ENCODE data around the gene UGT1A1.

The UGT1A1 gene

DNA sequence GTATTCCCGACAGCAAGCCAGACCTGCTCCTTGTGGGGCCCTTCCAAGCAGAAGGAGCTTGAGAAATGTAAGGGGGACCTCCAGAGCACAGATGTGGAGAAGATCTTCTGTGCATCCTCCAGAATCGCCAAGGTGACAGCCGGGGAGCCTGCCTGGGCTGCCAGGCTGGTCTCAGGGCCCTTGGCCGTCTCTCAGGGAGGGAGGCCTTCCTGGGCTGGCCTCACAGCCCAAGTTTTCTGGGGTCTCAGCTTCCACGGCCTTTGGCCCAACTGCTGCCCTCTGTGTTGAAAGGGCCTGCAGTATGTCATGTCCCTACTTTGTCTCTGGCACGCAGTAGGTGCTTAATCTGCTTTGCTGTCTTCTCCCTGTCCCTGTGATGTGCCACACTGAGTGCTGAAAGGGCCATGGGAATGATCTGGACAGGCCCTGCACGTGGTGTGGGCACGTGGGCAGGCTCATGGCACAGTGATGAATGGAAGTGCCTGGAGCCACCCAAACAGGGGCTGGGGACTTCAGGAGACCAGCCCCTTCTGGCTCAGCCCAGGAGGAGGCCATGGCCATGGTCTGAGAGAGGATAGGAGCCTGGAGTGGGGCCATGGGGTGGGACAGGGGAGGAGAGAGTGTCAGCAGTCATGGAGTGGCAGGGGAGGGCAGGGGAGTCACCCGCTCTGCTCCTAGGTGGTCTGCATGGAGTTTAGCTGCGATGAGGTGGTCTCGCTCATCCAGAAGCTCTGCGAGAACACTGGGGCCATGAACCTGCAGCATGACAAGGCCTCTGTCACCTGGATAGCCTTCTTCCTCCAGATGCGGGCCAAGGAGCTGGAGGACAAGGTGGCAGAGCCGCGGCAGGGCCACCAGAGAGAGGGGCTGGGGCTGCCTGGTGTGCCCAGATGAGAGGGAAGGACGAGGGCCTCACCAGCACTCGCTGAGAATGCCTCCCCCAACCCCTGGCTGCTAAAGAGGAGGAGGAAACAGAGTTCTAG, 58.9 kb downstream of the UGT1A1 start:
- DNase-seq: no peak

DNA sequence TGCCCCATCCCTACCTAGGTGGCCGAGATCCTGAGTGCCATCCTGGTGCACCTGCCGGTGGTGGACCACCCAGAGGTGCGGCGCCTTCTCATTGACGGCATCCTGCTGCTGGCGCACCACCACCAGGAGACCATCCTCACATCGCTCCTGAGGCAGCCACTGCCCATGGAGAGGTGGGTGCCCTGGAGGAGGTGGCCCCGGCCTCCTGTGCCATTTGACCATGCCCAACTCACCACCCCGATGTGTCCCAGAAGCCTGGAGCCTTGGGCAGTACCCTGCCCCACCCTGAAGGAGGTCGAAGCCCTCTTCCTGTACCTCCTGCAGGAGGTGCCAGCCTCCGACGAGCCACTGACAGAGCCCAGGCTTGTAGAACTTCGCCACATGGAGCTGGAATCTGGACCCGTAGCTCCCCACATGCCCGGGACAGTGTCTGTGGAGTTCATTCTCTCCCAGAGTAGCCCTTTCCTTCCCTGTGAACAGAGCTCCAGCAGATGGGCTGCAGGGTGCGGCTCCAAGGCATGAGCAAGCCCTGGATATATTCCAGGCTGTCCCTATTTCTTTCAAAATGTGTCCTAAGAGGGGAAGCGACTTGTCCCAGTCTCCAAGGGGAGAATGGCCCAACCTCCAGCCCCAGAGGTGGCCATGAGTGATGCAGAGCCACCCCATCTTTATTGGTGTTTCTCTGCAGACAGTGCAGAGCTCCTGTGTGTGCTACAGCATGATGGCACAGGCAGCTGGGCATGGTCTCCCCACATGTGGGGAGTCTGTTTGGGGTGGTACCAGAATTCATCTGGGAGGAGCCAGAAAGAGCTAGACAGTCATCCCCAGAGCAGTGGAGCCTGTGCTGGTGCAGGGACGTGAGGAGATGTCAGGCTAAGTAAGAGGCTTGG, 60.1 kb downstream of the UGT1A1 start:
- DNase-seq: no peak

GRCh38 chr2:233820774-233821105, 60.7 kb downstream of the UGT1A1 start:
- no peak for DNase-seq

- no peak for DNase-seq
Observed at GRCh38 chr2:233821196-233821595, 61.1 kb downstream of the UGT1A1 start.

GRCh38 chr2:233821709-233822100, 61.6 kb downstream of the UGT1A1 start:
- no peak for DNase-seq

DNA sequence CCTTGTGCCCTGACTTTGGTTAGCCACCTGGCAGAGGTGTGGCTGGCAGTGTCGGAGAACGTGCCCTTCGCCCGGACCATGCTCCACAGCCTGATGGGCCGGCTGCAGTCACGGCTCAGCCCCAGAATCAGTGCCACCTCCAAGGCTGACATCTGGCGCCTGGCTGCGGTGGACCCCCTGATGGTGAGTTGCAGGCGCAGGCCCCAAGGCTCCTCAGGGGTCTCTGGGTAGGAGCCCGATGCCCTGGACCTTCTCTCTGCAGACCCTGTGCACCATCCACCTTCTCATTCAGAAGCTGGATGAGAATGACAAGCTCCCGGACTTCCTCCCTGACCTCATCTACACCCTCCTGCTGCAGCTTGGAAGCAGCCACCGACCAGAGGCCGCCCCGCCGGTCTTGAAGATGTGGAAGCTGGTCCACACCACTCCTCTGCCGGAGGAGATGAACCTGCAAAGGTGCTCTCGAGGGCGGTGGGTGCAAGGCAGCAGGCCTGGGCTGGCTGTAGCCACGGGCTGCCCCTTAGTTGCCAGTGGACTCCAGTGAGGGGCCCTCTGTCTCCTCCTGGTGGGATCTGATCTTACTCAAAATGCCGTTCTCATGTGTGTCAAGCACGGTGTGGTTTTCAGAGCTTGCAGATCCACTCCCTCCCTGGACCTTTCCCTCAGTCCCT, 62.2 kb downstream of the UGT1A1 start:
- no peak for DNase-seq

All from EL (cell line).